ENCODE measurements around the gene ADGRV1.
"Not testable (repeated sequence)": the region's sequence is repeated elsewhere in the genome, so short reads cannot be mapped to it uniquely, and the experiment has no call there.

The ADGRV1 gene

DNA sequence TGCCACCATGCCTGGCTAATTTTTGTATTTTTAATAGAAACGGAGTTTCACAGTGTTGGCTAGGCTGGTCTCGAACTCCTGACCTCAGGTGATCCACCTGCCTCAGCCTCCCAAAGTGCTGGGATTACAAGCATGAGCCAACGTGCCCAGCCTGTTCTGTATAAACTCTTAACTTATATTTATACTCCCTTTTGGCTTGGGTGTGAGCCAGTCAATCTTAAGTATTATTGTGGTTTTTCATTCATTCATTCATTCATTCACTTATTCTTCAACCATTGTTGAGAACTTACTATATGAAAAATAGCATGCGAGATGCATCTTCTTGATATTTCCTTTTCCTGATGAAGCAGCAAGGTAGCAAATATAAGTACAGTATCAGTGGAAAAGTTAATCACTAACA, 132.9 kb downstream of the ADGRV1 start:
- H3K27ac Mint-ChIP-seq: no peak overlapping the region
- H3K4me1 Mint-ChIP-seq: no peaks in the 10 kb centered on the region
- H3K9me3 Mint-ChIP-seq: no peaks in the 10 kb centered on the region
- no peaks in the 10 kb centered on the region for H3K27me3 Mint-ChIP-seq
- no peak overlapping the region for H3K4me3 Mint-ChIP-seq
- H3K36me3 Mint-ChIP-seq: no peaks in the 10 kb centered on the region

DNA sequence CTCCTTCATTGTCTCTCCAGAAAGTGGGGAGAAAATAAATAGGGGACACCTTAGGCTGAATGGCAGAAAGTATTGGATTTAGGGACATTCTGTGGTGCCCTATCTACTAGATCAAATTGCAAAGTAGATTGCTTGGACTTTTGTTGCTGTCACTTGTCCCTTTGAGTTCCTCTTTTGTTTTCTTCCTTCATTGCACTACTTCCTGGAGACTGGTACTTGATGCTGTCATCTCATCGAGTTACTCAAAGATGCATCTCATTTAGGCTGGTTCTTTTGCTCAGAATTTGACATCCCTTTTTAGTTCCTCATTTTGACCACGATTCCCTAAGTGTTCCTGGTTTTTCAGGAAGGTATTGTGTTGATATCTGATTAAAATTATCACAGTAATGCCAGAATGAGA, 137.6 kb downstream of the ADGRV1 start:
- Mint-ChIP-seq H3K36me3 (no peaks in the 10 kb centered on the region), H3K4me3 (no peak overlapping the region), H3K9me3 (no peaks in the 10 kb centered on the region), H3K4me1 (no peaks in the 10 kb centered on the region), H3K27me3 (no peaks in the 10 kb centered on the region), H3K27ac (no peak overlapping the region)

DNA sequence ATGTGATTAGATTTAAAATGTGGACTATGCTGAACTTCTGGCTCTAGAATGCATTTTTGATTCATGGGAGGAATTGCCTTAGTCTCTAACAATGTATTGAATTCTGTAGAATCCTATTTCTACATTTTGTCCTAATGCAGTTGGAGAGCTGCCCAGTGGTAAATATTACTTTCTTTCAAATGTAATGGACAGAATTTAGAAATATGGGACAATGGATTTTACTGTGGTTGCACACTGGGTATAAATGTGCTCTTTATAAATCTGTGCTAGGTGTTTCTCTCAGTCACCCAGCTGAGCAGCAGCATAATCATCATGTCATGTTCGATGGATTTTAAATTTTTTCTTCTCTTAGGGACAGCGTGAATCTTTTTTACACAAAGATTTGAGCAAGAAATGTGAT, 141.7 kb downstream of the ADGRV1 start:
- H3K9me3 Mint-ChIP-seq: no peaks in the 10 kb centered on the region
- no peaks in the 10 kb centered on the region for H3K36me3 Mint-ChIP-seq

DNA sequence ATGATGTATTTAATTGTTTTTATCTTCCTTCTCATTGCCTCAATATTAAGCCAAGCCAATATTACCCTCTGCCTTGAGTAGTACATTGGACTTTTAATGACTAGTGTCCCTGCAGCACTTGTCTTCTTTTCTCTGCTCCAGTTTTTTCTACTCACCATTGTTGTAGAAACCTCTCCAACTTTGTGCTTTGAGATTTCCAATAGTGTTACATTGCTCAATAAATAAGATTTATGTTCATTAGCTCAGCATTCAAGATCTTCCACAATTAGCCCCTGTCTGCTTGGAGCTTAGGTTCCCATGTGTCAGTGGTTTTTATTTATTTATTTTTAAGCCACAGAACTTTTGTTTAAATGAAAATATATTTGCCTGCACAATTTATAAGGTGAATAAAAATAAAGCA, 145.3 kb downstream of the ADGRV1 start:
- Mint-ChIP-seq H3K27me3 (peaks cover 5% of the 10 kb centered on the region), H3K4me3 (no peak overlapping the region), H3K4me1 (no peaks in the 10 kb centered on the region), H3K27ac (no peak overlapping the region), H3K9me3 (no peaks in the 10 kb centered on the region), H3K36me3 (no peaks in the 10 kb centered on the region)

More for the DNA sequence above, 141.7 kb downstream of the ADGRV1 start:
- no peak overlapping the region for H3K27ac Mint-ChIP-seq
- H3K27me3 Mint-ChIP-seq: peaks cover 3% of the 10 kb centered on the region
- H3K4me1 Mint-ChIP-seq: no peaks in the 10 kb centered on the region
- H3K4me3 Mint-ChIP-seq: no peak overlapping the region

DNA sequence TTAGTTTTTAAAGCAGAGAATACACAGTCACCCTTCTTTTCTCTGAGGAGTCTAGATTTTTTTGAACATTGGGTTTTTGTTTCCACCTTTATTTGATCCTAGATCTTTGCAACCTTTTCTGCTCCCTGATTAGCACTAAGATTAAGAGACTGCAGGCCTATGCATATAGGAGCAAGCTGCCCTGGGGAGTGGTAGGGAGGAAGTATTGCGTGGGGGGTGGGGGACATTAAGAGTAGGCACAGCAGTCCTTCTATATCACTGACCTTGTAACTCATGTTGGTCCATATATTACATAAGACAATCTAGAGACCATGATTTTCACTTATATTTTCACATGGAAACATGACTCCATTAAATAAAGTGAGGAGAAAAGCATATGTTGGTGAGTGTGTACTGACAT, 149.1 kb downstream of the ADGRV1 start:
- Mint-ChIP-seq H3K4me3 (no peak overlapping the region), H3K4me1 (no peaks in the 10 kb centered on the region), H3K27ac (no peak overlapping the region), H3K9me3 (no peaks in the 10 kb centered on the region), H3K36me3 (no peaks in the 10 kb centered on the region), H3K27me3 (peaks cover 7% of the 10 kb centered on the region)

DNA sequence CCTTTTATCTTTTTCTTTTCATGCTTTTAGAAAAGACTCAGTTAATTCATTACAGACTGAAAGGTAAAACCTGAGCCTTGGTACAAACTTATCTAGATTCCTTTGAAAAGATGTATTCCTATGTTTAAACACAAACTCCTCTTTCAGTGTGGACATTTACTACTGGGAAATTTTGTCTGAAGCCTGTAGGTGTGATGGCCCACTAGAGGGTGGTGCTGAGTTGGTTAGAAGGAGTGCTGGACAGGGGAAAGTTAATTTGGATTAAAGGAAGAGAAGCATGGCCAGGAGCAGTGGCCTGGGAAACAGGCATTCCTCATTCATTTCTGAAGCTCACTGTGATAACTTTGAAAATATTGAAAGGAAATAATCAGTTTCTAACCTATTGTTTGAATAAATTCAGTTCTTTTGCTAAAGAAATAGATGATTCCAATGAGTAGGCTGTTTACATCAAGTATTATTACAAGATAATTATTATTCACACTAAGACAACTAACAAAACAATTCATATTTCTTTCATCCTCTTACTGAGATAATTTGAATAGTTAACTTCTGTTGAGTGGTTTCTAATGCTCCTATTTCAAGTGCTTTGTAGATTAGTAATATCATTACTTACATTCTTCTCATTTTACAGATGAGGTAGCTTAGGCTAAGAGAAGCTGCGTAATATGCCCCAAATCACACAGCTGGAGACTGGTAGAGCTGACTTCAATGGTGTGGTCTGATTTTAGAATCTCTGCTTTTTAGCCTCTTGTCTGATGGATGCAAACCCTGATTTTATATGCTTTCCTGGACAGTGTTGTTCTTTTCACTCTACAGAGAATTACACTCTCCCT, 150.9 kb downstream of the ADGRV1 start:
- Mint-ChIP-seq H3K27ac (no peak overlapping the region), H3K9me3 (no peaks in the 10 kb centered on the region), H3K36me3 (no peaks in the 10 kb centered on the region), H3K4me1 (no peaks in the 10 kb centered on the region), H3K27me3 (peaks cover 7% of the 10 kb centered on the region), H3K4me3 (no peak overlapping the region)

DNA sequence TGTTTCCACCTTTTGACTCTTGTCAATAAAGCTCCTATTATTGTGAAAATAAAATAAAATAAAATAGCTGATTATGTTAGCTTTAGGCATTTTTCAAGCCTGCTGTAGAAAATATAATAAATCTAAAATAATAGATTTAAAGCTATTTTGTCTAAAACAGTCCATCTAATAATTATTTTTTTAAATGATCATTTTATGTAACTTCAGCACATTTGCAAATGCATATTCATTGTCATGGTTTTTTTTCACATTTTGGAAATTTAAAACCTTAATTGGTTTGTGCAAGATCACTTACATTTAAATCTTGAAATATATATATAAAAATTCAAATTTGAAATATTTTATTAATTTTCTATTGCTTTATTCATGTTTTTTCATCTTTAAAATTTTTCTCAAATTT, 159.8 kb downstream of the ADGRV1 start:
- Mint-ChIP-seq H3K4me1 (no peaks in the 10 kb centered on the region), H3K27me3 (peaks cover 9% of the 10 kb centered on the region), H3K27ac (no peak overlapping the region), H3K4me3 (no peak overlapping the region), H3K36me3 (no peaks in the 10 kb centered on the region), H3K9me3 (no peaks in the 10 kb centered on the region)

DNA sequence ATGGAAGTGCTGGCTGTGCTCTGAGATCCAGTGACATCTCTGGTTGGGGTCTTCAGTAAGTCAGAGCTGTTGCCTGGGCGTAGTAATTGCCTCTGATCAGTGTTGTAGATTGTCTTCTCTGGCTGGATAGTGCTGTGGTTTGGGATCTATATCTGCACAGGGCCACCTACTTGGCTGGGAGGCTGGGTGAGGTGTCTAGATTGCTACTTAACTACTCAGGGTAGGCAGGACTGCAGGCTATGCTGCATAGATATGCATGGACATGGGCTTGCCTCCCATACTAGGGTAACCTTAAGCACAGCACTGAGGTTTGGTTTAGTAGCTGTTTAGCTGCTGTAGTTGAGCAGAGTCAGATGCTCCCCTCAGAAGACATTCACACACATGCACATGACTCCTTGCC, 181.0 kb downstream of the ADGRV1 start:
- H3K4me1 Mint-ChIP-seq: no peaks in the 10 kb centered on the region

DNA sequence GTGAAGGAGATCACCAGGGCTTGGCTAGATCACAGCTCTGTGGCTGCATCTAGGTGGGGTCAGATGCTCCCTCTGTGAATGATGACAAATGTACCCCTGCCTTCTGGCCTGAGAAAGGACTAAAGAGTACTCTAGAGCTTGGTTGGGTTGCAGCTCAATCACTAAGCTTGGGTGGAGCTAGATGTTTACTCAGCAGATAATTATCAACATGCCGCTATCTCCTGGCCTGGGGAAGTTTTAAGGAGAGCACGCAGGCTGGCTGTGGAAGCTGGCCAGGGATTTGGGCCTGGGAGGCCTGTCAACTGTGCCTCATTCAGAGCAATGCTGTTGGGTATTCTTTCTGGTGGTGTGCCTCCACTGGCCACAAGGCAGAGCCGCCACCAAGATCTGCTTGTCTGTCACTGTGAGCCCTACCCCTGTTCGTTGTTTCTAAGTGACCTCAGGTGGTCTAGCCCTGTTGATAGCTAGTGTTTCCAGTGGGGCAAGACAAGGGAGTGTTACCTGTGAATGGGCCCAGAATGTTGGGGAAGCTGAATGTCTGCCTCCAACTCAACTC, 181.7 kb downstream of the ADGRV1 start:
- H3K9me3 Mint-ChIP-seq: peaks cover 27% of the 10 kb centered on the region
- peaks cover 5% of the 10 kb centered on the region for H3K36me3 Mint-ChIP-seq
- H3K27me3 Mint-ChIP-seq: peaks cover 7% of the 10 kb centered on the region
- H3K27ac Mint-ChIP-seq: no peak overlapping the region
- no peak overlapping the region for H3K4me3 Mint-ChIP-seq
- no peaks in the 10 kb centered on the region for H3K4me1 Mint-ChIP-seq

More for the DNA sequence above, 181.0 kb downstream of the ADGRV1 start:
- Mint-ChIP-seq H3K4me3 (no peak overlapping the region), H3K36me3 (peaks cover 5% of the 10 kb centered on the region), H3K27me3 (peaks cover 4% of the 10 kb centered on the region), H3K27ac (no peak overlapping the region), H3K9me3 (peaks cover 27% of the 10 kb centered on the region)

DNA sequence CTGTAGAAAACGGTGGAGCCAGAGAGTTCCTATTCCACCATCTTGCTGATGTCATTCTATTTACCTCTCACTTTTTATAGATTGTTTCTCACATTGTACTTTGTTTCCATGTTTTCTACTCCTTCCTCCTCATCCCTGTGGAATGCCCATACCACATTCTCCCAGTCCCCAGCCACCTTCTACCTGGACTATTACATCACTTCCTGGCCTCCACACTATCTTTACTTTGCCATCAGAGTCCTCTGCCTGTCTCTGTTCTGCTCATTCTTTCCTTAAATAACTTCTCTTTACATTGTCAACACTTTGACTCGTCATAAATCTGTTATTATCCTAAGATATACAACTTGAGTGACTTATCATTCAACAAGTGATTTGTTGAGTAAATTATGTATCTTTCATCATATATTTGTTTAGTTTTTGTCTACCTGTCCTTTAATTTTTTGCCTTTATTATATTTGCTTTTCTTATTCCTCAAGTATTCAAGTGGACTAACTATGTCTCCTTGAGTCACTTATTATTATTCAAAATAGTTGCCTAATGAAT, 182.5 kb downstream of the ADGRV1 start:
- H3K27ac Mint-ChIP-seq: no peak overlapping the region
- no peak overlapping the region for H3K4me3 Mint-ChIP-seq
- H3K9me3 Mint-ChIP-seq: peaks cover 27% of the 10 kb centered on the region
- H3K4me1 Mint-ChIP-seq: no peaks in the 10 kb centered on the region
- peaks cover 5% of the 10 kb centered on the region for H3K36me3 Mint-ChIP-seq
- H3K27me3 Mint-ChIP-seq: peaks cover 7% of the 10 kb centered on the region

DNA sequence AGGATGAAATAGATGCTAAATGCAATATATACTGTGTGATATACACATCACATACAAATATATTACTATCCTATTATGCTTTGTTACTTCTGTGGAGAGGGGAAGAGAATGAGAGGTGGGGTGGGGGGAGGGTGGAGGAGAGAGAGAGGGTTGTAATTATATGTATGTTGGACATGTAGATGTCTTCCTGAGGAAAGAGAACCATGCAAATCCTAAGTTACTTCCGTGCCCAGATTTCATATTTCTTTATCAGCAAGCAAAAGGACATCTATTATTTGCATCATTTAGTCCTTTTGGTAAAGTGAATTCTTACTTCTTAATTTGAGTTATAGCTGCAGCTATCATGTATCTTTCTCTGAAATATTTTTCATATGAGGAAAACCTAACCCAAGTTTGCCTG, 187.5 kb downstream of the ADGRV1 start:
- peaks cover 2% of the 10 kb centered on the region for H3K9me3 Mint-ChIP-seq
- H3K4me1 Mint-ChIP-seq: no peaks in the 10 kb centered on the region
- H3K27me3 Mint-ChIP-seq: peaks cover 10% of the 10 kb centered on the region
- H3K4me3 Mint-ChIP-seq: no peak overlapping the region
- no peak overlapping the region for H3K27ac Mint-ChIP-seq
- H3K36me3 Mint-ChIP-seq: peaks cover under 1% of the 10 kb centered on the region

DNA sequence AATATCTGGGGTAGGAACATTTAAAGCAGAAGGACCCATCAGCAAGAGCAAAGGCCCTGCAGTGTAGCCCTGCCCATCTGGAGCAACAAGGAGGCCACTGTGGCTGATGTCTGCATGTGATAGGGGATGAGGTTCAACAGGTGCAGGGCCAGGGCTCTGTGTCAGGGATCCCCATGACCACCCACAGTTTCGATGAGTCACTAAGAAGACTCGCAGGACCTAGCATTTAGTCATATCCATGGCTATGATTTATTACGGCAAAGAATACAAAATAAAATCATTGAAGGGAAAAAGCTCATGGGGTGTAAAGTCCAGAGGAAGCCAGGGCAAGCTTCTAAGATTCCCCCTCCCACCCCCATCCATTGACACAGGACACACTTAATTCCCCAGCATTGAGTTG, 188.6 kb downstream of the ADGRV1 start:
- Mint-ChIP-seq H3K9me3 (no peaks in the 10 kb centered on the region), H3K27ac (no peak overlapping the region), H3K27me3 (peaks cover 8% of the 10 kb centered on the region), H3K4me1 (no peaks in the 10 kb centered on the region), H3K4me3 (no peak overlapping the region), H3K36me3 (no peaks in the 10 kb centered on the region)

DNA sequence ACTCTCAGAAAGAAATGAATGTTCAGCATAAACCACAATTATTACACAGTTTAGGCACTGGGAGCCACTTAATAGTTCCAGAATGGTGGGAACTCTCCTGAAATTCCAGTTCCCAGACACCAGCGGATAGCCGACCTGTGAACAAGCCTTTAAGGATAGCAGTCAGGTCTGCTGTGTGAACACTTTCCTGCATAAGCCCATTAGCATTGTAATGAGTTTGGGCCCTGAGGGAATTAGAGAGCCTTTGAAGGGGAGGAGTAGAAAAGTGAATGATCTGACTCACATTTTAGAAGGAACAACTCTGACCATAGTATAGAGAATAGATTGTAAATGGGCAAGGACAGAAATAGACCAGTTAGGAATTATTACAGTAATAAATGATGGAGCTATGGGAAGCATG, 189.1 kb downstream of the ADGRV1 start:
- no peaks in the 10 kb centered on the region for H3K36me3 Mint-ChIP-seq
- no peak overlapping the region for H3K27ac Mint-ChIP-seq
- H3K27me3 Mint-ChIP-seq: peaks cover 8% of the 10 kb centered on the region
- H3K4me1 Mint-ChIP-seq: no peaks in the 10 kb centered on the region
- no peak overlapping the region for H3K4me3 Mint-ChIP-seq
- no peaks in the 10 kb centered on the region for H3K9me3 Mint-ChIP-seq

DNA sequence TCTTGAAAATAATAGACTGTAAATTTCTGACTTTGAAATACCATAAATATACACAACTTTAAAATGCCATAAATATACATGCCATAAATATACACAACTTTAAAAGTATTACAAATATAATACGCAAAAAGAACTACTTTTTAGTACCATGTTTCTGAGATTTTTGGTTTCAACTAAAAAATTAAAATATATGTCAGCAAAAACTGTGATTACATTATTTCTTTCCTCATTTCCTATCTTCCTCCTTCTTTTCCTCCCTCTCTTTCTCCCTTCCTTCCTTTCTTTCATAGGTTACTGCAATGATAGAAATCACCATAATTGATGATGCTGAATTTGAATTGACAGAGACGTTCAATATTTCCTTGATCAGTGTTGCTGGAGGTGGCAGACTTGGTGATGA, 200.5 kb downstream of the ADGRV1 start:
- Mint-ChIP-seq H3K27ac (no peak overlapping the region), H3K4me1 (no peaks in the 10 kb centered on the region), H3K4me3 (no peak overlapping the region), H3K36me3 (no peaks in the 10 kb centered on the region), H3K27me3 (peaks cover 5% of the 10 kb centered on the region), H3K9me3 (no peaks in the 10 kb centered on the region)

DNA sequence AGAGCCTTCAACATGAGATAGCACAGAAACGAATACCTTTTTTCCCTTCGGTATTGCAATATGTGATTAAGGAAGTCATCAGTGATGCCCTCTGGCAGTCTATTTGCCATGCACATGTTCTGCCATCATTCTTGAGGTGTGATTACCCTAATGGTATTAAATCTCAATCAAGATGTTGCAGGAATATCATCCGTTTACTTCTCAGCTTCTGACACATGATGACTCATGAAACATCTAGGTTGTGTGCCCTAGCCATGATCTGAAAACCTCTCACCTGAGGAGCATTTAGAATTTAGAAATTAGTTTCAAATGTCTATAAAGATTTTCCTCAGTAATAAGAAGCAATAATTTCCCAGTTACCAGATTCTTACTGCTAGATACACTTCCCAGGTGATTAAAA, 209.1 kb downstream of the ADGRV1 start:
- peaks cover 1% of the 10 kb centered on the region for H3K36me3 Mint-ChIP-seq
- no peaks in the 10 kb centered on the region for H3K9me3 Mint-ChIP-seq
- H3K4me3 Mint-ChIP-seq: no peak overlapping the region
- H3K4me1 Mint-ChIP-seq: no peaks in the 10 kb centered on the region
- H3K27ac Mint-ChIP-seq: no peak overlapping the region
- peaks cover 16% of the 10 kb centered on the region for H3K27me3 Mint-ChIP-seq

DNA sequence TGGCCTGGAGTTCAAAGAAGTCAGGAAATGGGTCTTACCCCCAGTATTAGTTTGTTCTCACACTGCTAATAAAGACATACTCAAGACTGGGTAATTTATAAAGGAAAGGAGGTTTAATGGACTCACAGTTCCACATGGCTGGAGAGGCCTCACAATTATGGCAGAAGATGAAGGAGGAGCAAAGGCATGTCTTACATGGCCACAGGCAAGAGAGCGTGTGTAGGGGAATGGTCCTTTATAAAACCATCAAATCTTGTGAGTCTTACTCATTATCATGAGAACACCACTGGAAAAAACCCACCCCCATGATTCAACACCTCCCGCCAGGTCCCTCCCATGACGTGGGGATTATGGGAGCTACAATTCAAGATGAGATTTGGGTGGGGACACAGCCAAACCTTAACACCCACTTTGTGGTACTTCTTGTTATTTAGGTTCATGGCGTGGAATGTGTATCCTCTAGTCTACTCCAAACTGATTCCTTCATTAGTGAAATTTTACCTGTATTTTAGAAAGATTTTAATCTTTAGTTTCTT, 211.5 kb downstream of the ADGRV1 start:
- H3K4me3 Mint-ChIP-seq, H3K4me1 Mint-ChIP-seq, H3K9me3 Mint-ChIP-seq, H3K27ac Mint-ChIP-seq, H3K36me3 Mint-ChIP-seq: not testable (repeated sequence)
- peaks cover 18% of the 10 kb centered on the region for H3K27me3 Mint-ChIP-seq
